Naive B cell (primary cell): ENCODE data around the gene TNRC6B. TPM values are rescaled to one million over a fixed set of nuclear protein-coding genes. Genes with fewer than 3 reads are reported as not detected.

ENCODE experiments used
- ATAC-seq, 2 donors: fragments of 150-1000 bp; cut with Tn5 transposase; 2 replicates each; pipeline ENCODE4 v1.10.0; 2021; ENCODE audit warnings: low read depth in 2 of 2, mild to moderate bottlenecking in 2 of 2, moderate library complexity in 2 of 2
- DNase-seq: peaks from one replicate; pipeline ENCODE4 v3.0.0; 2022
- H3K27ac Mint-ChIP-seq, 6 donors: one replicate each; pipeline ENCODE4 v1.8.0; 2020 to 2022; ENCODE audit warnings: mild to moderate bottlenecking in 6 of 6, mixed read lengths in 6 of 6, moderate library complexity in 5 of 6, inconsistent platforms in 2 of 6
- H3K27me3 Mint-ChIP-seq, 3 donors: one replicate each; pipeline ENCODE4 v1.8.0; 2021 to 2022; ENCODE audit warnings: mixed read lengths in 3 of 3, mild to moderate bottlenecking in 1 of 3
- H3K36me3 Mint-ChIP-seq, 2 donors: one replicate each; pipeline ENCODE4 v1.8.0; 2020 to 2022; ENCODE audit warnings: mixed read lengths in 2 of 2, inconsistent platforms in 1 of 2, mild to moderate bottlenecking in 1 of 2
- H3K4me1 Mint-ChIP-seq, 3 donors: one replicate each; pipeline ENCODE4 v1.8.0; 2020 to 2022; ENCODE audit warnings: mixed read lengths in 3 of 3, inconsistent platforms in 1 of 3, mild to moderate bottlenecking in 1 of 3, moderate library complexity in 1 of 3
- H3K4me3 Mint-ChIP-seq, 8 donors: one replicate each; pipeline ENCODE4 v1.8.0; 2020 to 2022; ENCODE audit warnings: mild to moderate bottlenecking in 8 of 8, mixed read lengths in 8 of 8, moderate library complexity in 8 of 8, inconsistent platforms in 2 of 8
- H3K9me3 Mint-ChIP-seq, 7 donors: one replicate each; pipeline ENCODE4 v1.8.0; 2020 to 2022; ENCODE audit warnings: mixed read lengths in 7 of 7, mild to moderate bottlenecking in 5 of 7, inconsistent platforms in 2 of 7, moderate library complexity in 1 of 7
- polyA plus RNA-seq, 6 donors: library from polyadenylated mRNA; unstranded; fragments of 300-500 nt; fragmentation: Illumina TruSeq; gene quantifications; one replicate each; pipeline ENCODE4 v1.2.3, GENCODE V29; 2021; ENCODE audit warnings: low read depth in 6 of 6

Gene TNRC6B
- polyA plus RNA-seq, 6 donors from 2014 or later, result 37.3 to 171 (median 109) TPM

- Mint-ChIP-seq H3K27ac (peak overlapping the region in 1 of 6 donors; percentile 69), H3K9me3 (no peaks in the 10 kb centered on the region)
These were observed 92.3 kb downstream of the TNRC6B start for GRCh38 chr22:40270031-40270430.

GRCh38 chr22:40270748-40271373 is 93.1 kb downstream of the TNRC6B start:
- Mint-ChIP-seq H3K4me1 (peaks cover 5 to 10% (median 9%) of the 10 kb centered on the region in 3 donors), H3K27me3 (no peaks in the 10 kb centered on the region), H3K36me3 (peaks cover 1 to 5% of the 10 kb centered on the region in 2 donors), H3K4me3 (no peak overlapping the region), H3K27ac (peak overlapping the region in 1 of 6 donors; percentile 66), H3K9me3 (no peaks in the 10 kb centered on the region)
- ATAC-seq, result no peak
- no peak for DNase-seq

More at GRCh38 chr22:40270031-40270430, 92.3 kb downstream of the TNRC6B start:
- H3K4me1 Mint-ChIP-seq, result peaks cover 12 to 16% (median 14%) of the 10 kb centered on the region in 3 donors
- DNase-seq, result no peak
- peaks cover 10 to 13% of the 10 kb centered on the region in 2 donors for H3K36me3 Mint-ChIP-seq
- H3K27me3 Mint-ChIP-seq, result no peaks in the 10 kb centered on the region
- ATAC-seq, result no peak
- H3K4me3 Mint-ChIP-seq, result no peak overlapping the region

- H3K27ac Mint-ChIP-seq, result peak overlapping the region in 2 of 6 donors; percentile 66 to 74
- no peaks in the 10 kb centered on the region for H3K27me3 Mint-ChIP-seq
- peaks cover 0 to 5% of the 10 kb centered on the region in 2 donors for H3K36me3 Mint-ChIP-seq
- ATAC-seq (no peak), DNase-seq (no peak)
- no peak overlapping the region for H3K4me3 Mint-ChIP-seq
- no peaks in the 10 kb centered on the region for H3K9me3 Mint-ChIP-seq
- H3K4me1 Mint-ChIP-seq, result peaks cover 7 to 12% (median 9%) of the 10 kb centered on the region in 3 donors
These were observed 93.7 kb downstream of the TNRC6B start for GRCh38 chr22:40271440-40271839.

GRCh38 chr22:40273319-40273718 is 95.6 kb downstream of the TNRC6B start:
- no peak for DNase-seq
- no peaks in the 10 kb centered on the region for H3K9me3 Mint-ChIP-seq
- peaks cover 10 to 12% (median 11%) of the 10 kb centered on the region in 3 donors for H3K4me1 Mint-ChIP-seq
- H3K27me3 Mint-ChIP-seq, result no peaks in the 10 kb centered on the region
- no peak overlapping the region for H3K27ac Mint-ChIP-seq
- ATAC-seq, result no peak
- H3K4me3 Mint-ChIP-seq, result no peak overlapping the region
- H3K36me3 Mint-ChIP-seq, result peaks cover 0 to 5% of the 10 kb centered on the region in 2 donors

- no peak for DNase-seq
- H3K4me3 Mint-ChIP-seq, result no peak overlapping the region
- H3K9me3 Mint-ChIP-seq, result no peaks in the 10 kb centered on the region
- peaks cover 0 to 10% of the 10 kb centered on the region in 2 donors for H3K36me3 Mint-ChIP-seq
- peak overlapping the region in 4 of 6 donors; percentile 10 to 79 (median 34) for H3K27ac Mint-ChIP-seq
- H3K27me3 Mint-ChIP-seq, result no peaks in the 10 kb centered on the region
- no peak for ATAC-seq
- H3K4me1 Mint-ChIP-seq, result peaks cover 10 to 12% (median 11%) of the 10 kb centered on the region in 3 donors
These were observed 99.5 kb downstream of the TNRC6B start for GRCh38 chr22:40276996-40277823.

GRCh38 chr22:40279017-40279416 is 101.3 kb downstream of the TNRC6B start:
- H3K27me3 Mint-ChIP-seq, result no peaks in the 10 kb centered on the region
- ATAC-seq, result no peak
- H3K9me3 Mint-ChIP-seq, result no peaks in the 10 kb centered on the region
- DNase-seq, result no peak
- no peak overlapping the region for H3K4me3 Mint-ChIP-seq
- peaks cover under 1 to 10% of the 10 kb centered on the region in 2 donors for H3K36me3 Mint-ChIP-seq
- peak overlapping the region in 1 of 6 donors; percentile 13 for H3K27ac Mint-ChIP-seq
- peaks cover 10 to 12% (median 11%) of the 10 kb centered on the region in 3 donors for H3K4me1 Mint-ChIP-seq

- Mint-ChIP-seq H3K4me1 (peaks cover 0 to 4% (median 1%) of the 10 kb centered on the region in 3 donors), H3K4me3 (no peak overlapping the region), H3K36me3 (peaks cover 11 to 20% of the 10 kb centered on the region in 2 donors), H3K27me3 (no peaks in the 10 kb centered on the region), H3K9me3 (no peaks in the 10 kb centered on the region), H3K27ac (no peak overlapping the region)
- ATAC-seq (no peak), DNase-seq (no peak)
These were observed 104.0 kb downstream of the TNRC6B start for GRCh38 chr22:40281717-40282116.

- Mint-ChIP-seq H3K4me3 (no peak overlapping the region), H3K27ac (peak overlapping the region in 1 of 6 donors; percentile 34), H3K9me3 (no peaks in the 10 kb centered on the region), H3K36me3 (peaks cover 19 to 30% of the 10 kb centered on the region in 2 donors), H3K4me1 (peaks cover 2 to 13% (median 9%) of the 10 kb centered on the region in 3 donors), H3K27me3 (no peaks in the 10 kb centered on the region)
- no peak for DNase-seq
- no peak for ATAC-seq
These were observed 107.8 kb downstream of the TNRC6B start for GRCh38 chr22:40285513-40285912.

- no peak overlapping the region for H3K4me3 Mint-ChIP-seq
- DNase-seq (no peak), ATAC-seq (peak; percentile 47 to 84)
- no peaks in the 10 kb centered on the region for H3K27me3 Mint-ChIP-seq
- peak overlapping the region in 3 of 6 donors; percentile 4 to 61 (median 5) for H3K27ac Mint-ChIP-seq
- H3K4me1 Mint-ChIP-seq, result peaks cover 2 to 20% (median 18%) of the 10 kb centered on the region in 3 donors
- H3K36me3 Mint-ChIP-seq, result peaks cover 29 to 30% of the 10 kb centered on the region in 2 donors
- no peaks in the 10 kb centered on the region for H3K9me3 Mint-ChIP-seq
These were observed 112.3 kb downstream of the TNRC6B start for GRCh38 chr22:40289991-40290459.

GRCh38 chr22:40290516-40290915 is 112.8 kb downstream of the TNRC6B start:
- no peak for ATAC-seq
- peaks cover 31 to 34% of the 10 kb centered on the region in 2 donors for H3K36me3 Mint-ChIP-seq
- H3K9me3 Mint-ChIP-seq, result no peaks in the 10 kb centered on the region
- no peak for DNase-seq
- no peak overlapping the region for H3K4me3 Mint-ChIP-seq
- no peaks in the 10 kb centered on the region for H3K27me3 Mint-ChIP-seq
- H3K27ac Mint-ChIP-seq, result peak overlapping the region in 4 of 6 donors; percentile 32 to 70 (median 58)
- peaks cover 2 to 20% (median 18%) of the 10 kb centered on the region in 3 donors for H3K4me1 Mint-ChIP-seq

- ATAC-seq (no peak), DNase-seq (no peak)
- Mint-ChIP-seq H3K36me3 (peaks cover 22 to 29% of the 10 kb centered on the region in 2 donors), H3K9me3 (no peaks in the 10 kb centered on the region), H3K4me3 (no peak overlapping the region), H3K4me1 (peaks cover 0 to 14% (median 14%) of the 10 kb centered on the region in 3 donors), H3K27ac (peak overlapping the region in 5 of 6 donors; percentile 5 to 76 (median 54)), H3K27me3 (no peaks in the 10 kb centered on the region)
These were observed 117.0 kb downstream of the TNRC6B start for GRCh38 chr22:40294696-40295095.

- Mint-ChIP-seq H3K4me3 (no peak overlapping the region), H3K4me1 (peaks cover 0 to 3% (median 0%) of the 10 kb centered on the region in 3 donors), H3K9me3 (no peaks in the 10 kb centered on the region), H3K36me3 (peaks cover 12 to 15% of the 10 kb centered on the region in 2 donors), H3K27ac (peak overlapping the region in 1 of 6 donors; percentile 36), H3K27me3 (no peaks in the 10 kb centered on the region)
- no peak for DNase-seq
- ATAC-seq, result no peak
These were observed 122.6 kb downstream of the TNRC6B start for GRCh38 chr22:40300316-40300715.

GRCh38 chr22:40300884-40301672 is 123.4 kb downstream of the TNRC6B start:
- Mint-ChIP-seq H3K9me3 (no peaks in the 10 kb centered on the region), H3K27ac (no peak overlapping the region), H3K4me1 (peaks cover 0 to 3% (median 0%) of the 10 kb centered on the region in 3 donors), H3K36me3 (peaks cover 8 to 14% of the 10 kb centered on the region in 2 donors), H3K27me3 (no peaks in the 10 kb centered on the region), H3K4me3 (no peak overlapping the region)
- ATAC-seq, result no peak
- no peak for DNase-seq
